K562 (cell line): ENCODE data around the gene ITGA1. TPM values are rescaled to one million over a fixed set of nuclear protein-coding genes. Genes with fewer than 3 reads are reported as not detected.
A peak's percentile ranks its signal among the peaks of the same experiment; 100 is the strongest.

Source experiments
- AFF1 ChIP-seq, 2 experiments: fragments of 450-650 bp; IDR thresholded peaks; 2 replicates each; pipeline ENCODE4 v1.6.1; 2018; ENCODE audit warnings: mild to moderate bottlenecking in 2 of 2, low read depth in 1 of 2; ENCODE audit not compliant: partially characterized antibody in 2 of 2
- CGGBP1 ChIP-seq: fragments of 250-450 bp; sonication (Bioruptor Pico); IDR thresholded peaks from 2 replicates; pipeline ENCODE4 v1.9.0; 2021; ENCODE audit warnings: mild to moderate bottlenecking
- CHD4 ChIP-seq: fragments of 200-600 bp; sonication (generic); IDR thresholded peaks from 3 replicates; pipeline ENCODE4 v1.6.1; 2012; ENCODE audit warnings: low read depth, mild to moderate bottlenecking, mixed read lengths, low read length, inconsistent platforms; ENCODE audit not compliant: insufficient read depth, insufficient replicate concordance, poor library complexity, severe bottlenecking
- ELF1 ChIP-seq: fragments of 200-800 bp; sonication (Bioruptor generic); IDR thresholded peaks from 2 replicates; pipeline ENCODE4 v1.6.1; 2016; ENCODE audit warnings: missing genetic modification characterization, missing compliant biosample characterization
- FOXJ2 ChIP-seq: fragments of 200-800 bp; sonication (Bioruptor generic); IDR thresholded peaks from 2 replicates; pipeline ENCODE4 v1.6.1; 2016; ENCODE audit warnings: missing genetic modification characterization, missing compliant biosample characterization
- GATA2 ChIP-seq: sonication (generic); formaldehyde crosslinking; IDR thresholded peaks from 2 replicates; pipeline ENCODE4 v1.4.0; 2020; ENCODE audit warnings: mild to moderate bottlenecking, missing genetic modification reagents
- HDAC1 ChIP-seq, 2 experiments: fragments of 450-650 bp; IDR thresholded peaks; 2 replicates each; pipeline ENCODE4 v1.6.1; 2016 to 2017; ENCODE audit warnings: inconsistent platforms in 1 of 2, mild to moderate bottlenecking in 1 of 2, moderate library complexity in 1 of 2
- HES1 ChIP-seq: fragments of 450-650 bp; IDR thresholded peaks from 2 replicates; pipeline ENCODE4 v1.6.1; 2016; ENCODE audit warnings: low read depth, mild to moderate bottlenecking, moderate library complexity
- MBD2 ChIP-seq: sonication (generic); IDR thresholded peaks from 2 replicates; pipeline ENCODE4 v1.6.1; 2016; ENCODE audit warnings: low read depth, borderline replicate concordance
- NR3C1 ChIP-seq: sonication (generic); formaldehyde crosslinking; IDR thresholded peaks from 2 replicates; pipeline ENCODE4 v1.8.1; 2022; ENCODE audit warnings: missing genetic modification reagents
- PHB2 ChIP-seq: fragments of 450-650 bp; IDR thresholded peaks from 2 replicates; pipeline ENCODE4 v1.6.1; 2017; ENCODE audit warnings: low read depth
- PHF21A ChIP-seq: fragments of 450-650 bp; IDR thresholded peaks from 2 replicates; pipeline ENCODE4 v1.6.1; 2017; ENCODE audit warnings: low read depth, borderline replicate concordance
- PHTF2 ChIP-seq: fragments of 250-450 bp; sonication (Bioruptor Pico); IDR thresholded peaks from 2 replicates; pipeline ENCODE4 v1.5.0; 2021; ENCODE audit warnings: mild to moderate bottlenecking
- POLR2AphosphoS2 ChIP-seq: IDR thresholded peaks from 2 replicates; pipeline ENCODE4 v1.6.1; 2012; ENCODE audit warnings: low read length, improper control_type of control experiment
- SFPQ ChIP-seq: fragments of 200-400 bp; formaldehyde crosslinking; IDR thresholded peaks from 2 replicates; pipeline ENCODE4 v1.6.1; 2017; ENCODE audit warnings: mild to moderate bottlenecking, low read depth, low read length, moderate library complexity
- TARDBP ChIP-seq: fragments of 450-650 bp; IDR thresholded peaks from 2 replicates; pipeline ENCODE4 v1.6.1; 2016
- TBP ChIP-seq: optimal IDR thresholded peaks from 2 replicates; pipeline ENCODE3; 2011; ENCODE audit warnings: low read depth, low read length, improper control_type of control experiment
- TFAM ChIP-seq: fragments of 250-450 bp; sonication (Bioruptor Pico); conservative IDR thresholded peaks from 2 replicates; pipeline ENCODE4 v1.5.0; 2021; ENCODE audit warnings: mild to moderate bottlenecking, moderate library complexity
- ZNF507 ChIP-seq: conservative IDR thresholded peaks from 2 replicates; pipeline ENCODE4 v1.6.1; 2017; ENCODE audit warnings: missing genetic modification characterization, missing compliant biosample characterization
- ZNF551 ChIP-seq: fragments of 250-450 bp; sonication (Bioruptor Pico); IDR thresholded peaks from 2 replicates; pipeline ENCODE4 v1.5.0; 2021; ENCODE audit warnings: mild to moderate bottlenecking, moderate library complexity
- ZNF583 ChIP-seq: fragments of 250-450 bp; sonication (Bioruptor Pico); IDR thresholded peaks from 2 replicates; pipeline ENCODE4 v1.4.0; 2020
- ZNF668 ChIP-seq: fragments of 250-450 bp; sonication (Bioruptor Pico); IDR thresholded peaks from 2 replicates; pipeline ENCODE4 v1.8.0; 2022; ENCODE audit warnings: mild to moderate bottlenecking, inconsistent platforms
- ZNF77 ChIP-seq: fragments of 250-450 bp; sonication (Bioruptor Pico); IDR thresholded peaks from 2 replicates; pipeline ENCODE4 v1.5.0; 2020
- ZSCAN29 ChIP-seq: fragments of 450-650 bp; IDR thresholded peaks from 2 replicates; pipeline ENCODE4 v1.6.1; 2017
- polyA plus RNA-seq, 8 experiments: library from polyadenylated mRNA; depleted of rRNA in 4 of 8; stranded (reverse) in 5 of 8; unstranded in 3 of 8; fragments of >200 nt; fragmentation: Nextera tagmentation in 2 of 8; fragmentation: Illumina TruSeq in 1 of 8; extraction: Ambion mirVana in 2 of 8; extraction: Trizol in 1 of 8; gene quantifications; 2 replicates each; pipeline versions ENCODE4 v1.2.1 to v1.2.3, GENCODE V29; 2011 to 2014; ENCODE audit warnings: inconsistent platforms in 1 of 8, missing spikeins in 1 of 8
- total RNA-seq, 7 experiments: library from RNA; depleted of rRNA in 6 of 7; stranded (reverse); fragments of >200 nt in 6 of 7; fragmentation: Illumina TruSeq in 2 of 7; extraction: Trizol in 2 of 7; gene quantifications; 2 replicates each; pipeline versions ENCODE4 v1.2.1 to v1.2.3, GENCODE V29; 2011 to 2021; ENCODE audit warnings: low replicate concordance in 1 of 7

Gene ITGA1
- total and polyA plus RNA-seq, 9 of the 15 experiments (the other 6 are each of a cell fraction or from before 2014, with no cell fraction given): 0.04 to 0.22 TPM; not detected in 7

GRCh38 chr5:52800394-52801213 lies 12.9 kb downstream of the ITGA1 start (continued):
- no peak for TF ChIP-seq CHD4
- TF ChIP-seq PHB2: no peak
- TF ChIP-seq CGGBP1 (CRISPR knock-in tag): no peak
- TF ChIP-seq ZNF668: no peak
- TF ChIP-seq POLR2AphosphoS2: no peak
- TF ChIP-seq ELF1: no peak
- TF ChIP-seq AFF1 (IDR thresholded peaks at IDR 0.05; ENCODE audit: low read depth in 1 of 2, partially characterized antibody in 2 of 2): no peak
- TF ChIP-seq ZNF77 (CRISPR knock-in tag): no peak
- peak; percentile 45 for TF ChIP-seq TBP
- no peak for TF ChIP-seq TARDBP
- TF ChIP-seq FOXJ2 (tag): no peak
- no peak for TF ChIP-seq ZSCAN29
- no peak for TF ChIP-seq ZNF551
- TF ChIP-seq MBD2: no peak
- TF ChIP-seq NR3C1 (CRISPR knock-in tag): no peak
- TF ChIP-seq GATA2 (CRISPR knock-in tag): no peak
- no peak for TF ChIP-seq SFPQ
- no peak for TF ChIP-seq HES1
- no peak for TF ChIP-seq PHTF2 (CRISPR knock-in tag)
- no peak for TF ChIP-seq PHF21A
- TF ChIP-seq ZNF583 (CRISPR knock-in tag): no peak
- TF ChIP-seq ZNF507 (tag): no peak
- peak in 1 of 2 experiments; percentile 69; a peak in 1 of 4 replicates for TF ChIP-seq HDAC1 (IDR thresholded peaks at IDR 0.05)
- no peak for TF ChIP-seq TFAM
